Stimulated activated CD4-positive, alpha-beta T cell treated with anti-CD3 and anti-CD28 coated beads, TNF-alpha, amount 100 ng/mL, for 48 hours (primary cell): Measurements from ENCODE around the gene HCK.

Experiments
- DNase-seq, 3 donors: peaks; one replicate each; pipeline ENCODE4 v3.0.0-alpha.2; 2020; ENCODE audit warnings: low read depth in 3 of 3

The HCK gene

DNA sequence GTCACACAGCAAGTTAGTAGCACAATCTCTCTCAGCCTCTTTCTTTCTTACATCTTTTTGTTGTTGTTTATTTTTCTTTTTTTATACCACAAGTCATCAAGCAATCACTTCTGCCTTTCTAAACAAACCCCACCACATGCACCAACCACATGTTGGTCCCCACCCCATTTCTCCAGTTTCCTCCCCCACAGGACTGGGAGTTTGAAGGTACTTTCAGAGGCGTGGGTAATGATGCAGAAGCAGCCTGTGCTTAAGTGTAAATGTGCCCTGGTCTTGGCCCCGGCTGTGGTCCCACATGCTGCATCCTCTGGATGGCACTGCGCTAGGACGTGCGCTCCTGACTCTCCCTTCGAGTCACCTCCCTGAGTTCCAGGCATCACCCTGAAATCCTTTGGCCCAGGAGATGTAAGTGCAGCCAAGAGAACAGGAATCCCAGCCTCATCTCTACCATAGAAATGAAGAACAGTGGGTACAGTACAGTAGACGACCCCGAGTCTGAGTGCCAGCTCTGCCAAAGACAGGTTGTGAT, 5.7 kb downstream of the HCK start:
- DNase-seq: no peak

DNA sequence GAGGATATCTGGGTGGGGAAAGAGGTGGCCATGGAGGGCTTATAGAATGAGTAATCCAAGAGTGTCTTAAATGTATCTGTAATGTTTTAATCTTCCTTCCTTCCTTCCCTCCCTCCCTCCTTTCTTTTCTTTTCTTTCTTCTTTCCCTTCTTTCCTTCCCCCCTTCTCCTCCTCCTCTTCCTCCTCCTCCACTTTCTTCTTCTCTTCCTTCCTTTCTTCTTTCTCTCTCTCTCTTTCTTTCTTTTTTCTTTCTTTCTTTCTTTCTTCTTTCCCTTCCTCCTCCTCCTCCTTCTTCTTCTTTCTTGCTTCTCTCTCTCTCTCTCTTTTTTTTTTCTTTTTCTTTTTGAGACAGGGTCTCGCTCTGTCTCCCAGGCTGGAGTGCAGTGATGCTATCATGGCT, 7.1 kb downstream of the HCK start:
- DNase-seq: no peak

DNA sequence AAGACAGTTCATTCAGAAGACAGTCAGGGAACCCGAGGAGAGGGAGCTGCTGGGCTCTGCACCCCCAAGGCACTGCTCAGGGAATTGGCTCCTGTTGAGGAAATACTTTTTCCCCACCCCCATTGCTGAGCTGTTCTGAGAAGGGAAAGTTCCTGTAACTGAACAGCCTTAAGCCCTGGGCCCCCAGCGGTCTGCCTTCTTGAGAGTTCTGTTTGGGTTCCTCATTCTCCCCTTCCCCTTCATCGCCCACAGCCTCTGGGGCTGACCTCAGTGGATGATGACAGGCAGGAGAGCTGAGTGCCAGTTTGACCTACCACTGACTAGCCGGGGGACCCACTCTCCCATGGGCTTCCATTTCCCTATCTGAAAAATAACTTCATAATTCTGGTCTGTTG, 10.7 kb downstream of the HCK start:
- DNase-seq: no peak

DNA sequence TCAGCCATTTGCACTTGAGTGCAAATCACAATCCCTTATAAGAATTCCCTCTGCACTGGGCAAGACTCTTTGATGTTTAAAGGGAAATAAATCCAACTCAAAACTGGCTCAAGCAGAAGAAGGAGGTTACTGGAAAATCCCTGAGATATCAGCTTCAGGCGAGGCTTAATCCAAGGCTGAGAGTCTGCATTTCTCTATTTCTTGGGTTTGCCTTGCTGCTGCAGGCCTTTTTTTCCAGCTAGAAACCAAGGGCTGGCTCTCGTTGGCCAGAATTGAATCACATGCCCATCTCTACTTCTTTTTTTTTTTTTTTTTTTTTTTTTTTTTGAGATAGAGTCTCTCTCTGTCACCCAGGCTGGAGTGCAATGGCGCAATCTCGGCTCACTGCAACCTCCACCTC, 11.7 kb downstream of the HCK start:
- DNase-seq: no peak

DNA sequence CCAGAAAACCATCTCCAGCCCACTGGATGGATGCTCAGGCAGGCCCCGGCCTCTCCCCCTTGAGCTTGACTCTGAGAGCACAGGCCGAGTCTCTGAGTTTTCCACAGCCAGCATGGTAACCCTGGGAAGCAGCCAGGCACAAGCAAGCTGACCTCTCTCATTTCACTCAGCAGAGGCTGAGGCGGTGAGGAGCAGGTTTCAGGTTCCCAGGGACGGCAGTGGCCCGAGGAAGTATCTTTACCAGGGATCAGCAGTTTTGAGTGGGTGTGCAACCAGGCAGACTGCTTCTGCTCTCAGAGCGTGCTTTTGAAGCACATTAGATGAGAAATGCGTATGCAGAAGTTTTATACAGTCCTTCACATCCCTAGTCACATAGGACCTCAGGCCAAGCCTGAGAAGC, 12.6 kb downstream of the HCK start:
- DNase-seq: no peak

DNA sequence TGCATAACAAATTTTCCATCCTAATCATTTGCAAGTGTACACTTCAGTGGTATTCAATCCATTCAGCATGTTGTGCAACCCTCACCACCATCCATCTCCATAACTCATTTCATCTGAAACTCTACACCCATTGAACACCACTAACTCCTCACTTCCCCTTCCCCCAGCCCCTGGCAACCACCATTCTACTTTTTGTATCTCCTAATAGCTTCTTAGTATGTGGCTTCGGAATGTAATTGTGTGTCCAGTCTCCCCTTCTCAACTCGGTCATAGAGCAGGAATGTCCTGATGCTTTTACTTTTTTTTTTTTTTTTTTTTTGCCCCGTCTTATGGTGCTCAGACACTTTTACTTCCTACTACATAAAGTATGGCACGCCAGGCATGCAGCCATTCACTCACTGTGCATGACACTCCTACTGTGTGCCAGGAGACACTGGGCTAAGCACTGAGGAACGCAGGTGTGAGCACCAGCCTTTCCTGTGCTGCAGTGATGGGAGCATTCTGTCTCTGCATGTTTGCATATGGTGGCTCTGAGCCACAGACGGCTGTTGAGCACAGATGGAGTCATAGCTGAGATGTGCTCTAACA, 15.3 kb downstream of the HCK start:
- no peak for DNase-seq

DNA sequence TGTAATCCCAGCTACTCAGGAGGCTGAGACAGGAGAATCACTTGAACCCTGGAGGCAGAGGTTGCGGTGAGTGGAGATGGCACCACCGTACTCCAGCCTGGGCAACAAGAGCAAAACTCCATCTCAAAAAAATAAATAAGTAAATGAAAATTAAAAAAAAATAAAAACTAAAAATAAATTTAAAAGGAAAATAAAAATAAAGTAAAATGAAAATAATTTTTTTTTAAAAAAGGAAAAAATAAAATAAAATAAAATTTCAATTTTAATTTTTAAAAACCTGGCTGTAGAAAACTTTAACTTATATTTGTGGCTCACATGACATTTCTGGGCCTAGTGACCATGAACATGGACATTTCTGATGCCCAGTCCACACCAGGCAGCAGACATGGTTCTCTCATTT, 16.1 kb downstream of the HCK start:
- no peak for DNase-seq

DNA sequence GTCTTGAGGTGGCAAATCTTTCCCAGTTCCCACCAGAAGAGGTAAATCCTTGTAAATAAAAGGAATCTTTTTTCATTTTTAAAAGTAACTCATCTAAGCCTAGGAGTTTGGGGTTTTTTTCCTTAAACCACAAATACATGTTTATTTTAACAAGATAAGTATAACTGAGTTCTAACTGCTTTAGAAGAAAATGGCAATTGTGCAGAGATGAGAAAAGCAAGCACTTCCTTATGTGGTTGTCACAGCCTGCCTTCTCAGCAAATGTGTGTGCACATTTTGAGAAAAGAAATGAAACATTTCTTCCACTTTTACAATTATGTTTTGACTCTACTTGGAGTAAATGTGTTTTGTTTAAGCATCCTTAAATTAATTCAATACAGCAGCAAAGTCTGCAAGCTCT, 17.7 kb downstream of the HCK start:
- no peak for DNase-seq

DNA sequence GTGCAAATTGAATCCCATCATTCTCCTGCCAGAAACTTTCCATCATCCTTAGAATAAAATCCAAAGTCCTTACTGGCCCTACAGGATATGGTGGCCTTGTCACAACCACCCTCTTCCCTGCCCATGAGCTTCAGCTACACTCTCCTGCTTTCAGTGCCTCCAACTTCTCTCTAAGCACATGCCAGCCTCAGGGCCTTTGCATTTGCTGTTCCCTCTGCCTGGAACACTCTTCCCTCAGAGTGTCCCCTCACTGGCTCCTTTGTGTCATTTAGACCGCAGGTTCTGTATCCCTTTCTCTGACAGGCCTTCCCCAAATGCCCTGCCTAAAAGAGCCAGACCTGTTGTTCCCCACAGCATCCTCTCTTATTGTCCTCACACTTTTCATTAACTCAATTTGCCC, 18.2 kb downstream of the HCK start:
- no peak for DNase-seq

DNA sequence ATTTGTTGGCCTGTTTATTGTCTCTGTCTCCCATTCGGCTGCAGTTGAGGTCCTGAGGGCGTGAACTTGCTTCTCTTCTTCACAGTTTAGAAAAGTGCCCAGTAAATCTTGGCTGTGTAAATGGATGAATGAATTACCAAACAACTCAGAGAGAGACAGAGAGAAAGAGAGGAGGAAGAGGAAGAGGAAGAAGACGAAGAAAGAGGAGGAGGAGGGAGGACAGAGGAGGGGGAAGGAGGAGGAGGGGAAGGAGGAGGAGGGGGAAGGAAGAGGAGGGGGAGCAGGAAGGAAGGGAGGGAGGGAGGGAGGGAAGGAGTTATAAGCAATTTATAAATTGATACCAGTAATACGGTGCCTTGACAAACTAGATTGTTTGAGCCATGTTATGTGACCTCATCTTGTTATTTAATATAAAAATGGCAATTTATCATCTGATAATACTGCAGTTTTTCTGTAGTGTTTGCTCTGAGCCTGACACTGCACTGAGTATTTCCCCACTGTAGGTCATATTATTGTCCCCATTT, 18.7 kb downstream of the HCK start:
- no peak for DNase-seq

DNA sequence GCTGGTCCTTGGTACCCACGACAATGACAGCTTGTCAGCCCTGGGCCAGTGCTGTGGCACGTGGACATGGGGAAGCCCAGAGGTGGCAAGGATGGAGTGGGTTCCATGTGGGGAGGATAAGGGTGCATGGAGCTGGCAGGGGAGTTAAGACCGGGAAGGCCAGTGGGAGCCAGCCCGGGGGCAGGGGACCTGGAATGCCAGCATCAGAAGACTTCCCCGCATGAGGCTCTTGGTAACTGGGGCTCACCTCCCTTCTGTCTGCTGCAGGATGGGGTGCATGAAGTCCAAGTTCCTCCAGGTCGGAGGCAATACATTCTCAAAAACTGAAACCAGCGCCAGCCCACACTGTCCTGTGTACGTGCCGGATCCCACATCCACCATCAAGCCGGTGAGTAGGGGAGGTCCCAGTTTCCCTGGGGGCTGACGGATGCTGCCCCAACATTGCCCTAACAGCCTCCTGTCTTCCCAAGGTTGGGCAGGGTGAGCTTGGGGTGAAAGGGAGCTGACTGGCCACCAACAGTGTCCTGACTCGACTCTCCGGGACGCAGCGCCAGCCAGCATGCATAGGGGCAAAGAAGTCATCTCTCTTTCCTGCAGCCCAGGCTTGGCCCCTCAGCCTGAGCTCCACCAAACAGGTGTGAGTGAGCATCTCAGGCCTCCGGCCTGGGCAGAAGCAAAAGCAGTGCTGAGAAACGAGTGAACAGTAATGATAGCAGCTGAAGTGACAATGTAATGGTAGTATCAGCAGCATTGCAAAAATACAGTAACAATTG, 19.5 kb downstream of the HCK start:
- no peak for DNase-seq

DNA sequence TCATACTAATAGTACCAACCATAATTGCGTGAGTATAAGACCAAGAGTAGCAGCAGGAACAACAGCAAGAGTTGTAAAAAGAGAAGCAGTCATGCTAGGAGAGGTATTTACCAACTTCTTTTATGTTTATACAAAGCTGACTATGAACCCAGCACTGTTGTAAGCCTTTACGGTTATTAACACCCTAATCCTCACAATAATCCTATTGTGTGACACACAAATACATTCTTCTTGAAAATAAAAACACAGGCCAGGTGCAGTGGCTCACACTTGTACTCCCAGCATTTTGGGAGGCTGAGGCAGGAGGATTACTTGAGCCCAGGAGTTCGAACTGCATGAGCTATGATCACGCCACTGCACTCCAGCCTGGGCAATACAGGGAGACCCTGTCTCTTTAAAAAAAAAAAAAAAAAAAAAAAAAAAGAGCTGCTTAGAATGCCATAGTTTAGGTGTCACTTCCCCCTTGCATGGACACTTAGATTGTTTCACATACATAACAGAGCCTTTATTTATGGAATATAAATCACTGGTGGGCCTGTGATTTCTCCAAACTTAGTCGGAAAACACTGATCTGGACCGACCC, 20.2 kb downstream of the HCK start:
- no peak for DNase-seq

DNA sequence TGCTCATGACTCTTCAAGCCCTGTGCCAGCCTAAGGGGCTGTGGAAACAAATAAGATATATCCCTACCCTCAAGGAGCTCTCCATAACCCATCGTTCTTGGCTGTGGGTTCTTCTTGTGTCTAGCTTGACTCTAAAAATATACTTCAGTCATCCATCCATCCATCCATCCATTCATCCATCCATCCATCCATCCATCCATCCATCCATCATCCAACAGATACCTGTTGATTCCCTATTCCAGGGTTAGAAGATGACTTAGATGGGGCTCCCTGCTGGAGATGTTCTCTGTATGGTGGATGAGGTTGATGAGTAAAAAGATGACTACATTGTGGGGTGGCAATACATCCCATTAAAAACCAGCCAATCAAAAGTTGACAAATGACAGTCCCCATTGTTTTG, 23.5 kb downstream of the HCK start:
- DNase-seq: no peak

DNA sequence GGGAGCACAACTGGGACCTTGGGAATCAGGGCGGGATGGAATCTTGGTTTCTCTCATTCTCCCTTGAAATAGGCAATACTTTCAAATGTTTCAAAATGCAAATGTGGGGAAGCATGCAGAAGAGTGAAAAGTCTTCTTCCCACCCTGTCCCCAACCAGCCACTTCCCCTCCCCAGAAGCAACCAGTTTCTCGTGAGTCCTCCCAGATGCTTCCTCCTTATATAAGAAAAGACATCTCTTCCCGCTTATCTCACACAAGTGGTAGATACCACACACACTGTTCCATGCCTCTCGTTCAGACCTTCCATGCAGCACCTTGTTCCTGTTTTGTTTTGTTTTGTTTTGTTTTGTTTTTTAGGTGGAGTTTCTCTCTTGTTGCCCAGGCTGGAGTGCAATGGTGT, 25.1 kb downstream of the HCK start:
- no peak for DNase-seq

DNA sequence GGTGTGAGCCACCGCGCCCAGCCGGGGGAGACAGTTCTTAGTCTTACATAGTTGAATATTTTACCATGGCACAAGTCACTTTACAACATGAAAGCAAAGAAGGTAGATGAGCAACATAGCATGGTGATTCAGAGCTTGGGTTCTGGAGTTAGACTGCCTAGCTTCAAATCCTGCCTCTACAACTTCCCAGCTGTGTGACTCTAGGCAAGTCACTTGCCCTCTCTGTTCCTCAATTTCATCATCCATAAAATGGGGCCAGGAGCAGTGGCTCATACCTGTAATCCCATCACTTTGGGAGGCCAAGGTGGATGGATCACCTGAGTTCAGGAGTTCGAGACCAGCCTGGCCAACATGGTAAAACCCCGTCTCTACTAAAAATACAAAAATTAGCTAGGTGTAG, 26.3 kb downstream of the HCK start:
- no peak for DNase-seq

DNA sequence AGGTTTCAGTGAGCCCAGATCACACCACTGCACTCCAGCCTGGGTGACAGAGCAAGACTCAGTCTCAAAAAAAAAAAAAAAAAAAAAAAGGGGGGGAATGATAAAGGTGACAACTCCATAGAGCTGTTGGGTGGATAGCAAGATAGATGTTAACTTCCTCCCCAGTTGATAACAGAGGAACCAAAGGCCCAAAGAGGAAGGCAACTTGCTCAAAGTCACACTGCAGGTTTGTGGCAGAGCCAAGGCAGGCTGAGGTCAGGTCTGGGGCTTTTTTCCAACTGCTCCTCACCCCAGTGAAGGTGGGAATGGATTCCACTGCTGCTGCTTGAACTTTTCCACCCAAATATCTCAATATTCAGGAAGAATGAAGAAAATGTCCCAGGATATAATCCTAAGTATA, 26.7 kb downstream of the HCK start:
- DNase-seq: no peak

DNA sequence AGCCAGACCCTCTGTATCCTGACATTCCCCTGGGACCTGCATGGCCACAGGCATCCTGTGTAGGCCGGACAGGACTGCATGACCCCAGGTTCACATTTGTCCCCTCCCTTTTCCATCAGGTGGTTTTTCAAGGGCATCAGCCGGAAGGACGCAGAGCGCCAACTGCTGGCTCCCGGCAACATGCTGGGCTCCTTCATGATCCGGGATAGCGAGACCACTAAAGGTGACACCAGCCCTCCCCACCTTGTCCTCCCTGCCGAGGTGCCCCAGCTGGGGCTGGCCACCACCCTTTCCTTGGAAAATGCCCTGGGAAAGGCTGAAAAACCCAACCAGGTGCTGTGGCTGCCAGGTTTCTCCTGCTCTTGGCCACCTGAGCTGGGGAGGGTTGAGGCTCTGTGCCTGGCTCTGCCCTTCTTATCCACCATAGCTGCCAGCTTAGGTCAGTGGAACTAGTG, 27.6 kb downstream of the HCK start:
- no peak for DNase-seq

DNA sequence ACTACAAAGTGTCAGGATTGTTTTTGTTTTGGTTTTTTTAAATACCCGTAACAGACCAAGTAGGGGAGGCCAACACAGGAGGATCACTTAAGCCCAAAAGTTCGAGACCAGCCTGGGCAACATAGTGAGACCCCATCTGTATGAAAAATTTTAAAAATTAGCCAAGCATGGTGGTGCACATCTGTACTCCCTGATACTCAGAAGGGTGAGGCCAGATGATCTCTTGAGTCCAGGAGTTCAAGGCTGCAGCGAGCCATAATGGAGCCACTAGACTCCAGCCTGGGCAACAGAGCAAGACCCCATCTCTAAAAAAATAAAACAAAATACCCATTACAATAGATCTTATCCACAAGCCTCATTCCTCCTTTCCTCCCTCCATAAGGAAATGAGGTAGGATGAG, 28.7 kb downstream of the HCK start:
- DNase-seq: no peak

DNA sequence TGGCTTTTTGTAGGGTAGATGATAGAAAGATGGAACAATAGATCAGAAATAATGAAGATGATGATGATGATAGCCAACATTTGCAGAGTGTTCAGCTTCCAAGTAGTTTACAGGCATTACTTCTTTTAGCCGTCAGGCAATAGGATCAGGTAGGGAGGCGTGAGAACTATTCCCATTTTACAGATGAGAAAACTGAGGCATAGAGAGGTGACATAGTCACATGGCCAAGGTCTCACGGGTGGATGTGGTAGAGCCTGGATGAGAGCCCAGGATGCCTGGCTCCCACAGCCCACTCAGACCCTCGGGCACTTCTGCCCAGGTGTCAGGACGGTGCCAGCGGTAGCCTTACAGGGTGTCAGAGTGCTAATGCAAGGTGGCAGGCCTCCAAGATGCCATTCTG, 31.4 kb downstream of the HCK start:
- DNase-seq: no peak

DNA sequence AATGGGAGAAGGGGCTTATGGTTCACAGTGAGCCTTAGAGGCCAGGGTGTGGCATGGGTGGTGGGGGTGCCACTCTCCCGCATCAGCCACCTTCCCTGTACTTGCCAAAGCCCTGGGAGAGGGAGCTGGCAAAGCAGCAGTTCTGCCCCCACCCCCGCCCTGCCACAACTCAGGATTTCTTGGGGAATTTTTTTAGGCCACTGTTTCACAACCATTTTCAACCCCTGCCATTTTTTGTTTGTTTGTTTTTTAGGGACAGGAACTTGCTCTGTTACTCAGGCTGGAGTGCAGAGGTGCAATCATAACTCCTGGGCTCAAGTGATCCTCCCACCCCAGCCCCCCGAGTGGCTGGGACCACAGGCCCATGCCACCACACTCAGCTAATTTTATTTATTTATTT, 35.0 kb downstream of the HCK start:
- DNase-seq: no peak

DNA sequence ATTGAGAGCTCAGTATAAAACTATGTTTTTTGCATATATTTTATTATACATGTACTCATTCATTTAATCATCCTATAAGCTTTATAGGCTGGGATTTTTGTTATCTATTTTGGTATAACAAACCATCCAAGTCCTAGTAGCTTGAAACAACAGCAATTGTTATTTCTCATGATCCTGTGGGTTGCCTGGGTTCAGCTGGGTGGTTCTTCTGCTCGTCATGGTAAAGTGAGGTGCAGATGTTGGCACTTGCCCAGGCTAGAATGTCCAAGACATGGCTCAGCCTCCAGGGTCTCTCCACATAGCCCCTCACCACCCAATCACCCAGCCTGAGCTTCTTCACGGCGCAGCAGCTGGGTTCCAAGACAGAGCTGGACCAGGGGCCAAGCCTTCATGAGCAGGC, 36.7 kb downstream of the HCK start:
- no peak for DNase-seq

DNA sequence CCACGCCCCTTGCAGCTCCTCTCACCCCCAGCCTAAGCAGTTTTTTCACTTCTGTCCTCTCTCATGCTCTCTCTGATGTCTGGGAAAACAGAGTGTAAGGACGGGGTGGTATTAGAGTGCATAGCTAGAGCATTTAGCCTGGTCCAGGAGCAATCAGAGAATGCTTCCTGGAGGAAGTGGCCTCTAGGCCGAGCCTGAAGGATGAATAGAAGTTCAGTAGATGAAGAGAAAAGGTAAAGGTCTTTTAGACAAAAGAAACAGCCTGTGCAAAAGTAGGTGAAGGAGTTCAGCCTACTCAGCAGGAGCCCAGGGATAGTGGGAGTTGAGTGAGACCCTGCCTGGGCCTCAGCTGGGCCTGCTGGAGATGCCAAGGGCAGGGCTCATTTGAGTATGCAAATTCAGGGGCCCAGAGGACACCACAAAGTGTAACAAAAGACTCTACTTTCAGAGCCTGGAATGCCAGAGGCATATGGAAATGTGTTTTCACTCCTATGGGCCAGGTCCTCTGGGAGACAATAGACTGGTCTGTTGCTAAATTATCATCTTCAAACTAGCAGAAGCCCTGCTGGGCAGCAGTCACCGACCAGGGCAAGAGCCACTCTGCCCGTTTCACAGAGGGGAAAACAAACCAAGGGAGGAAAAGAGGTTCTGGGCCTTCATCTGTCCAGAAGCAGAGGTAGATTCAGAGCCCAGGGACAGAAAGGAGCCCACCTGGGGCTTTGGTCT, 37.8 kb downstream of the HCK start:
- no peak for DNase-seq
